Measurements from ENCODE around the gene KCNJ10. TPM values are rescaled to one million over a fixed set of nuclear protein-coding genes. Genes with fewer than 3 reads are reported as not detected.

Gene KCNJ10
- total and polyA plus RNA-seq, 7 experiments from 2014 or later, result 0.29 to 0.32 TPM; not detected in 5

GRCh38 chr1:160009801-160010200 lies 60.2 kb downstream of the KCNJ10 start:
- intact Hi-C loops (cut with micrococcal nuclease), result loop anchor here in 1 of 2 donors (5.0 to 10.0 kb wide), 2 partner anchors 798 to 845 kb away; no protein-coding TSS in a partner anchor
- ATAC-seq (no peak), DNase-seq (no peak)
- ChIA-PET CTCF (interaction anchor here (1.1 kb wide), 1 partner anchor 239 kb away, joined by 3 read pairs; no protein-coding TSS in a partner anchor), POLR2A (no interaction called here)
- no peaks in the 10 kb centered on the region for H3K4me1 ChIP-seq (ENCODE audit: control insufficient read depth in 2 of 2, insufficient read depth in 2 of 2, low read length in 2 of 2)
- no peaks in the 10 kb centered on the region for H3K9me3 Mint-ChIP-seq
- no peaks in the 10 kb centered on the region for H3K36me3 Mint-ChIP-seq
- no peak overlapping the region for H3K4me3 ChIP-seq (ENCODE audit: low read length)
- no peaks in the 10 kb centered on the region for H3K4me1 Mint-ChIP-seq
- peaks cover 0 to 3% of the 10 kb centered on the region in 2 donors for H3K27me3 ChIP-seq (ENCODE audit: control insufficient read depth in 2 of 2, insufficient read depth in 2 of 2, low read length in 2 of 2)
- H3K27ac ChIP-seq (ENCODE audit: low read depth, low read length), result no peak overlapping the region
- no peak overlapping the region for H3K4me3 Mint-ChIP-seq
- H3K9me3 ChIP-seq (ENCODE audit: control insufficient read depth in 2 of 3, low read length in 3 of 3), result no peaks in the 10 kb centered on the region
- H3K36me3 ChIP-seq (ENCODE audit: control insufficient read depth in 2 of 3, insufficient read depth in 3 of 3, low read length in 3 of 3), result no peaks in the 10 kb centered on the region
- no peak overlapping the region for H3K27ac Mint-ChIP-seq
- peaks cover 0 to 43% (median 13%) of the 10 kb centered on the region in 5 donors for H3K27me3 Mint-ChIP-seq

DNA sequence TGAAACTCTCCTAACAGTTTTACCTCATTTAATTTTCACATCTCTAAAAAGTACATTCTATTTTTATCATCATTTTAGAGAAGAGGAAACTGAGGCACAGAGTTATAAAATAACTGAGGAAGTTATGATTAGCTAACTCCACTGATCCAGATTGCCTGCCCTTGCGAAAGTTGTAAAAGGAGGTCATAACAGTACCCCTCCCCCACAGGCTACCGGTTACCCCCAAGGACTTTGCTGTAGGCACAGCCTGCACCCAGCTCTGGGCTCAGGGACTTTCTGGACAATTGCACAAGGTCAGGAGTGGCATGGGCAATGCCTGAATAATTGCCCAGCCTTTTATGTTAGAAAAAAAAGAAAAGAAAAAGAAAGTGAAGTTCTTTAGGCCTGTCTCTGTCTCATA lies 60.9 kb downstream of the KCNJ10 start:
- peaks cover 0 to 42% (median 13%) of the 10 kb centered on the region in 5 donors for H3K27me3 Mint-ChIP-seq
- intact Hi-C loops (cut with micrococcal nuclease), result loop anchor here in 1 of 2 donors (5.0 to 10.0 kb wide), 2 partner anchors 797 to 844 kb away; no protein-coding TSS in a partner anchor

GRCh38 chr1:160007577-160008200 lies 62.3 kb downstream of the KCNJ10 start:
- intact Hi-C loops (cut with micrococcal nuclease), result loop anchor here (1.0 to 10.0 kb wide), 9 partner anchors 71 to 846 kb away; partner anchors contain the start of gene DUSP23 (in 1 of the 2)
- H3K27me3 ChIP-seq (ENCODE audit: control insufficient read depth in 2 of 2, insufficient read depth in 2 of 2, low read length in 2 of 2), result peaks cover 0 to 3% of the 10 kb centered on the region in 2 donors
- no peak overlapping the region for H3K4me3 ChIP-seq (ENCODE audit: low read length)
- Mint-ChIP-seq H3K27ac (no peak overlapping the region), H3K4me1 (no peaks in the 10 kb centered on the region), H3K9me3 (no peaks in the 10 kb centered on the region), H3K4me3 (no peak overlapping the region), H3K27me3 (peaks cover 0 to 34% (median 6%) of the 10 kb centered on the region in 5 donors), H3K36me3 (no peaks in the 10 kb centered on the region)
- H3K4me1 ChIP-seq (ENCODE audit: control insufficient read depth in 2 of 2, insufficient read depth in 2 of 2, low read length in 2 of 2), result no peaks in the 10 kb centered on the region
- H3K9me3 ChIP-seq (ENCODE audit: control insufficient read depth in 2 of 3, low read length in 3 of 3), result no peaks in the 10 kb centered on the region
- H3K36me3 ChIP-seq (ENCODE audit: control insufficient read depth in 2 of 3, insufficient read depth in 3 of 3, low read length in 3 of 3), result no peaks in the 10 kb centered on the region
- peak; percentile 49 for ATAC-seq
- no peak overlapping the region for H3K27ac ChIP-seq (ENCODE audit: low read depth, low read length)
- ChIA-PET CTCF (interaction anchor here (0.9 to 3.5 kb wide), 18 partner anchors 8 to 876 kb away, joined by 3 to 19 read pairs (median 5); partner anchors contain the start of gene IGSF9), POLR2A (no interaction called here)
- DNase-seq, result peak in 5 of 9 donors; percentile 23 to 59 (median 34)

More for the DNA sequence above, 60.9 kb downstream of the KCNJ10 start:
- Mint-ChIP-seq H3K4me1 (no peaks in the 10 kb centered on the region), H3K27ac (no peak overlapping the region), H3K9me3 (no peaks in the 10 kb centered on the region), H3K36me3 (no peaks in the 10 kb centered on the region), H3K4me3 (no peak overlapping the region)
- ATAC-seq (no peak), DNase-seq (no peak)
- Histone ChIP-seq H3K36me3 (ENCODE audit: control insufficient read depth in 2 of 3, insufficient read depth in 3 of 3, low read length in 3 of 3) (no peaks in the 10 kb centered on the region), H3K4me3 (ENCODE audit: low read length) (no peak overlapping the region), H3K9me3 (ENCODE audit: control insufficient read depth in 2 of 3, low read length in 3 of 3) (no peaks in the 10 kb centered on the region), H3K27me3 (ENCODE audit: control insufficient read depth in 2 of 2, insufficient read depth in 2 of 2, low read length in 2 of 2) (peaks cover 0 to 3% of the 10 kb centered on the region in 2 donors), H3K4me1 (ENCODE audit: control insufficient read depth in 2 of 2, insufficient read depth in 2 of 2, low read length in 2 of 2) (no peaks in the 10 kb centered on the region), H3K27ac (ENCODE audit: low read depth, low read length) (no peak overlapping the region)
- ChIA-PET CTCF (interaction anchor here (0.6 to 3.3 kb wide), 4 partner anchors 70 to 238 kb away, joined by 3 to 17 read pairs (median 4); no protein-coding TSS in a partner anchor), POLR2A (no interaction called here)

GRCh38 chr1:160006312-160006940 lies 63.5 kb downstream of the KCNJ10 start:
- no peaks in the 10 kb centered on the region for H3K27me3 ChIP-seq (ENCODE audit: control insufficient read depth in 2 of 2, insufficient read depth in 2 of 2, low read length in 2 of 2)
- intact Hi-C loops (cut with micrococcal nuclease), result loop anchor here (1.0 to 10.0 kb wide), 6 partner anchors 25 to 842 kb away; partner anchors contain the start of genes DUSP23 (in 1 of the 2) and PIGM (in 1 of the 2)
- ATAC-seq, result peak; percentile 88
- no peak overlapping the region for H3K27ac ChIP-seq (ENCODE audit: low read depth, low read length)
- H3K4me3 ChIP-seq (ENCODE audit: low read length), result no peak overlapping the region
- ChIA-PET CTCF (interaction anchor here (0.6 to 3.5 kb wide), 20 partner anchors 8 to 845 kb away, joined by 3 to 19 read pairs (median 4); partner anchors contain the start of genes FCRL6 and TAGLN2), POLR2A (no interaction called here)
- no peaks in the 10 kb centered on the region for H3K4me1 Mint-ChIP-seq
- peak; percentile 38 to 67 (median 61) for DNase-seq
- peaks cover 0 to 33% (median 6%) of the 10 kb centered on the region in 5 donors for H3K27me3 Mint-ChIP-seq
- H3K4me3 Mint-ChIP-seq, result no peak overlapping the region
- no peaks in the 10 kb centered on the region for H3K36me3 ChIP-seq (ENCODE audit: control insufficient read depth in 2 of 3, insufficient read depth in 3 of 3, low read length in 3 of 3)
- H3K9me3 Mint-ChIP-seq, result no peaks in the 10 kb centered on the region
- no peaks in the 10 kb centered on the region for H3K36me3 Mint-ChIP-seq
- no peak overlapping the region for H3K27ac Mint-ChIP-seq
- no peaks in the 10 kb centered on the region for H3K4me1 ChIP-seq (ENCODE audit: control insufficient read depth in 2 of 2, insufficient read depth in 2 of 2, low read length in 2 of 2)
- no peaks in the 10 kb centered on the region for H3K9me3 ChIP-seq (ENCODE audit: control insufficient read depth in 2 of 3, low read length in 3 of 3)

DNA sequence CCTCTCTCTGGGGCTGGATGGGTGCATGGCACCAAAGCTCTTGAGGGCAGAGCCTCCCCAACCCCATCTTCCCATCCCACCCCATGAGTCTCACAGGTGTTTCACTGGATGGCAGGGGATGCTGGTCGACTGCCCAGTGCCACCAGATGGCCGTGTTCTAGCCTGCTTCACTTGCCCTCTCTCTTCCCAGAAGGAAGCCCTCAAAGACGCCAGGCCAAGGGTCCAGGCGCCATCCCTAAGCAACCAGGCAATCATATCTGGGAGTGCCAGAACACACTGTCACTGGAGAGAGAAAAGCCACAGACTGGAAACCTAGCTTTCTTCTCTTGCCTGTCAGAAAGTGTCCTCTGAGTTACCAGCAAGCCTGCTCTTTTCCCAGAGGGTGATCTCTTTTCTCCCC lies 64.9 kb downstream of the KCNJ10 start:
- CTCF ChIA-PET, result interaction anchor here (1.1 to 3.5 kb wide), 2 partner anchors 112 to 203 kb away, joined by 3 to 19 read pairs; partner anchors contain the start of gene FCRL6
- Mint-ChIP-seq H3K36me3 (no peaks in the 10 kb centered on the region), H3K9me3 (no peaks in the 10 kb centered on the region), H3K4me1 (no peaks in the 10 kb centered on the region), H3K4me3 (no peak overlapping the region), H3K27me3 (peaks cover 0 to 36% (median 0%) of the 10 kb centered on the region in 5 donors), H3K27ac (no peak overlapping the region)
- H3K27me3 ChIP-seq (ENCODE audit: control insufficient read depth in 2 of 2, insufficient read depth in 2 of 2, low read length in 2 of 2), result no peaks in the 10 kb centered on the region
- no peaks in the 10 kb centered on the region for H3K4me1 ChIP-seq (ENCODE audit: control insufficient read depth in 2 of 2, insufficient read depth in 2 of 2, low read length in 2 of 2)
- no peak for ATAC-seq
- POLR2A ChIA-PET, result no interaction called here
- DNase-seq, result no peak
- intact Hi-C loops (cut with micrococcal nuclease), result loop anchor here in 1 of 2 donors (5.0 to 10.0 kb wide), 2 partner anchors 793 to 840 kb away; no protein-coding TSS in a partner anchor
- no peaks in the 10 kb centered on the region for H3K36me3 ChIP-seq (ENCODE audit: control insufficient read depth in 2 of 3, insufficient read depth in 3 of 3, low read length in 3 of 3)
- no peak overlapping the region for H3K27ac ChIP-seq (ENCODE audit: low read depth, low read length)
- H3K4me3 ChIP-seq (ENCODE audit: low read length), result no peak overlapping the region
- H3K9me3 ChIP-seq (ENCODE audit: control insufficient read depth in 2 of 3, low read length in 3 of 3), result no peaks in the 10 kb centered on the region

- CTCF ChIA-PET, result interaction anchor here (1.2 kb wide), 1 partner anchor 43 kb away, joined by 3 read pairs; no protein-coding TSS in a partner anchor
- no peaks in the 10 kb centered on the region for H3K4me1 ChIP-seq (ENCODE audit: control insufficient read depth in 2 of 2, insufficient read depth in 2 of 2, low read length in 2 of 2)
- H3K27me3 Mint-ChIP-seq, result peaks cover 0 to 31% (median 1%) of the 10 kb centered on the region in 5 donors
Measured at GRCh38 chr1:160004425-160004824, 65.5 kb downstream of the KCNJ10 start.

More at GRCh38 chr1:160004425-160004824, 65.5 kb downstream of the KCNJ10 start:
- Histone ChIP-seq H3K36me3 (ENCODE audit: control insufficient read depth in 2 of 3, insufficient read depth in 3 of 3, low read length in 3 of 3) (no peaks in the 10 kb centered on the region), H3K9me3 (ENCODE audit: control insufficient read depth in 2 of 3, low read length in 3 of 3) (no peaks in the 10 kb centered on the region), H3K4me3 (ENCODE audit: low read length) (no peak overlapping the region), H3K27me3 (ENCODE audit: control insufficient read depth in 2 of 2, insufficient read depth in 2 of 2, low read length in 2 of 2) (no peaks in the 10 kb centered on the region), H3K27ac (ENCODE audit: low read depth, low read length) (no peak overlapping the region)
- Mint-ChIP-seq H3K9me3 (no peaks in the 10 kb centered on the region), H3K36me3 (no peaks in the 10 kb centered on the region), H3K27ac (no peak overlapping the region), H3K4me1 (no peaks in the 10 kb centered on the region), H3K4me3 (no peak overlapping the region)
- no peak for ATAC-seq
- intact Hi-C loops (cut with micrococcal nuclease), result loop anchor here in 1 of 2 donors (10.0 kb wide), 1 partner anchor 840 kb away; no protein-coding TSS in a partner anchor
- DNase-seq, result no peak
- POLR2A ChIA-PET, result no interaction called here
